ENCODE data around the gene PTPRN2. TPM values are rescaled to one million over a fixed set of nuclear protein-coding genes. Genes with fewer than 3 reads are reported as not detected.
"Not testable (repeated sequence)": the region's sequence is repeated elsewhere in the genome, so short reads cannot be mapped to it uniquely, and the experiment has no call there.

PTPRN2 gene
- total RNA-seq, 2 donors from 2014 or later: 26.1 to 55.5 TPM

GRCh38 chr7:157666530-157667040, 921.0 kb downstream of the PTPRN2 start:
- H3K9me3 ChIP-seq: no peaks in the 10 kb centered on the region
- no peaks in the 10 kb centered on the region for H3K27me3 ChIP-seq (replicated peaks; ENCODE audit: insufficient read depth)
- DNase-seq (ENCODE audit: low spot score): no peak
- H3K36me3 ChIP-seq: no peaks in the 10 kb centered on the region
- no peak overlapping the region for H3K27ac ChIP-seq
- intact Hi-C loops (cut with DNase I): no loop called here
- no peak for TF ChIP-seq POLR2A (IDR thresholded peaks at IDR 0.05)
- TF ChIP-seq POLR2AphosphoS5 (IDR thresholded peaks at IDR 0.05): no peak
- TF ChIP-seq CTCF (IDR thresholded peaks at IDR 0.05): no peak
- H3K4me1 ChIP-seq (replicated peaks): no peaks in the 10 kb centered on the region
- WGBS: 70% methylated on average over 9 of the region's 11 CpGs
- H3K4me3 ChIP-seq: no peak overlapping the region

DNA sequence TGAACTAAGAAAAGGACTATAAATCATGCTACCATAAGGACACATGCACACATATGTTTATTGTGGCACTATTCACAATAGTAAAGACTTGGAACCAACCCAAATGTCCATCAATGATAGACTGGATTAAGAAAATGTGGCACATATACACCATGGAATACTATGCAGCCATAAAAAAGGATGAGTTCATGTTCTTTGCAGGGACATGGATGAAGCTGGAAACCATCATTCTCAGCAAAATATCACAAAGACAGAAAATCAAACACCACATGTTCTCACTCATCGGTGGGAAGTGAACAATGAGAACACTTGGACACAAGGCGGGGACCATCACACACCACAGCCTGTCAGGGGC, 922.0 kb downstream of the PTPRN2 start:
- 88% methylated on average over 2 of the region's 2 CpGs for WGBS
- H3K36me3 ChIP-seq; H3K4me3 ChIP-seq; H3K4me1 ChIP-seq (replicated peaks); H3K9me3 ChIP-seq; intact Hi-C loops (cut with DNase I); H3K27me3 ChIP-seq (replicated peaks; ENCODE audit: insufficient read depth); H3K27ac ChIP-seq; DNase-seq (ENCODE audit: low spot score): not testable (repeated sequence)

- DNase-seq (ENCODE audit: low spot score): no peak
- H3K4me1 ChIP-seq (replicated peaks): no peaks in the 10 kb centered on the region
- H3K9me3 ChIP-seq: no peaks in the 10 kb centered on the region
- H3K36me3 ChIP-seq: no peaks in the 10 kb centered on the region
- no peak for TF ChIP-seq CTCF (IDR thresholded peaks at IDR 0.05)
- no peak overlapping the region for H3K27ac ChIP-seq
- H3K27me3 ChIP-seq (replicated peaks; ENCODE audit: insufficient read depth): no peaks in the 10 kb centered on the region
- intact Hi-C loops (cut with DNase I): no loop called here
- no peak overlapping the region for H3K4me3 ChIP-seq
- 63% methylated on average over 21 of the region's 21 CpGs for WGBS
Measured at GRCh38 chr7:157664871-157665633, 922.6 kb downstream of the PTPRN2 start.

DNA sequence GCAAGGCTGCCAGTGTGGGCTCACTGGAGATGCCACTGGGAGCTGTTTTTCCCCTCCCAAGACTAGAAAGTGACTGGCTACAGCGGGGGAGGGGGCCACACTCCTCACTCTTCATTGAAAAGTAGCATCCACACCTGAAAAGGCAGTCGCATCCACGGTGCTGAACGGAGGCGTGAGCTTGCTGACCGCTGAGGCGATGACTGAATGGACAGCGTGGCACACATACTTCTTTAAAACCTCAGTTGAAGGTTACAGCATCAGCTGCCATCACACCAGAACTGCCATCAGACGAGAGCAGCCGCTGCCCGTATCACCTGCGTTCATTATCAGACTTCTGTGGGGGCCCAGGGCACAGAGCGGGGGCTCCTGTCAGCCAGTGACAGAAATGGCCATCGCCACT, 923.6 kb downstream of the PTPRN2 start:
- no peaks in the 10 kb centered on the region for H3K36me3 ChIP-seq
- no peak overlapping the region for H3K4me3 ChIP-seq
- DNase-seq (ENCODE audit: low spot score): no peak
- H3K27ac ChIP-seq: no peak overlapping the region
- no peaks in the 10 kb centered on the region for H3K9me3 ChIP-seq
- no peaks in the 10 kb centered on the region for H3K27me3 ChIP-seq (replicated peaks; ENCODE audit: insufficient read depth)
- intact Hi-C loops (cut with DNase I): no loop called here
- 78% methylated on average over 14 of the region's 14 CpGs for WGBS
- TF ChIP-seq POLR2AphosphoS5 (IDR thresholded peaks at IDR 0.05): no peak
- TF ChIP-seq CTCF (IDR thresholded peaks at IDR 0.05): no peak
- no peak for TF ChIP-seq POLR2A (IDR thresholded peaks at IDR 0.05)
- H3K4me1 ChIP-seq (replicated peaks): no peaks in the 10 kb centered on the region

DNA sequence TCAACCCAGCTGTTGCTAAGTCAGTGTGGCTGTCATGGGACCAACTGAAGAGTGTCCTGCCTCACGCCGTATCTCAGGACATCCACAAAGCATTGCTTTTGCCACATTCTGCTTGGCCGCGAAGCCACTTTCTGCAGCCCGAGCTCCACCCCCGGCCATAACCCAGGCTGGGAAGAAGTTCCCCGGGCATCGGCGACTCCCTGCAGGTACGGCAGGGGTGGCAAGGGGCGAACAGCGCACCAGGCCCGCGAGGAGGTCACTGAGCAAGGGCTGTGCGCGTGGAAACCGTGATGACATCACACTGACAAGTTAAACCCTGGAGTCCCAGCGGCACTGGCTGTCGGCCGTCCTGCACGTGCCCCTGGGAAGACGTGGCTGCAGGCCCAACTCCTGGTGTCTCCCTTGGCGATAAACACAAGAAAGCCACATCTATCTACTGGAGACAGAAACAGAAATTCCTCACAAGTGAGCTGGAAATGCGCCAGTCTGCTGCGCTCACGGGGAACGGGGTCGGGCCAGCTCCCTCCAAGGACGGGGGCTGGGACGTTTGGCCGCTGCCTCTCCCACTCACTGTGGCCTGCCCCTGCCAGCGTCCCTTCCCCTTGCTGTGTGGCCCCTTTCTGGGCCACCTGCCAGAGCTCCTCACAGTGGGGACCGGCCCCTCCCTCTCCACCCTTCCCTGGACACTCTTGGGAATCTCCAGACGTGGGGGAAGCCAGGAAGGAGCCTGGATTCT, 924.5 kb downstream of the PTPRN2 start:
- Histone ChIP-seq H3K27ac (no peak overlapping the region), H3K4me1 (replicated peaks) (no peaks in the 10 kb centered on the region), H3K36me3 (no peaks in the 10 kb centered on the region), H3K4me3 (no peak overlapping the region), H3K9me3 (no peaks in the 10 kb centered on the region), H3K27me3 (replicated peaks; ENCODE audit: insufficient read depth) (no peaks in the 10 kb centered on the region)
- TF ChIP-seq CTCF (IDR thresholded peaks at IDR 0.05) (no peak), POLR2AphosphoS5 (IDR thresholded peaks at IDR 0.05) (no peak), POLR2A (IDR thresholded peaks at IDR 0.05) (no peak)
- 52% methylated on average over 34 of the region's 34 CpGs for WGBS
- intact Hi-C loops (cut with DNase I): no loop called here
- DNase-seq (ENCODE audit: low spot score): no peak
